ENCODE measurements around the gene MAN2A1. TPM values are rescaled to one million over a fixed set of nuclear protein-coding genes. Genes with fewer than 3 reads are reported as not detected.
"Not testable (repeated sequence)": the region's sequence is repeated elsewhere in the genome, so short reads cannot be mapped to it uniquely, and the experiment has no call there.

The MAN2A1 gene
- total RNA-seq, 1 donor from 2014 or later, result 114 TPM

GRCh38 chr5:109865637-109866036 lies 175.9 kb downstream of the MAN2A1 start:
- DNase-seq (ENCODE audit: low read depth, low spot score), result peak; percentile 88

- DNase-seq (ENCODE audit: low read depth, low spot score), result peak; percentile 30
These were observed 176.3 kb downstream of the MAN2A1 start for GRCh38 chr5:109866051-109866450.

DNA sequence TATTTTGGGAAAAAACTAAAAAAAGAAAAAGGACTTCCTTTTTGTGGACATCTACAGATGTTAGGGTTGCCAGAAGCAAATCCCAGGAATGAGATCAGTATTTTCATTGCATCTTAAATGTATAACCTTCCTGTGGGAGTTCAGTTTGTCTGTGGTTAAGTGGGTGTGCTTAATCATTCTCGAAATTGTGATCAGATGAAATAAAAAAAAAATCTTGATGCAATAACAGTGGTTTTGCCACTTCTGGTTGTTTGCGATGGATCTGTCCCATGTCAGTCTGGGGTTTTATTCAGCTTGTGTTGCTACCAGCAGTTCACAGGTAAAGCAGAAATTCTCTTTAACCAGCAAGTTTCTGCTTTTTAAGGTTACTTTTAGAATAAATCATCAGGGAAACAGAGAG lies 179.0 kb downstream of the MAN2A1 start:
- DNase-seq (ENCODE audit: low read depth, low spot score), result no peak

DNA sequence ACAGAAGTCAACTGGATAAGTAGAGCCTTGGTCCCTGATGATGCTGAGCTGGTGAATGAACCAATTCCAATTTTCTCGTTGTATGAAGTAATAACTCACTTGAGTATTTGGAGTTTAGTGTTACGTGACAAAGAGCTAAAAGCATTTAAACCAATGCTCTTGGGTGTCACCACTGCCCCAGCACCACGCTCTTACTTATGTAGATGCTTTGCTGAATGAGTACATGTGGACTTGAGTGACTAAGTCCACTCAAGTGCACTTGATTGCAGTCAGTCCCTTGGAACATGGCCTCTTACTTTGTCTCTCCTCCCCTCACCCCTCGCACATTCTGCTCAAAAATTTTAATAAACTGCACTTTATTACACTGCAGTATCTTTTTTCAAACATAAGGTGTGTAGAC lies 184.0 kb downstream of the MAN2A1 start:
- DNase-seq (ENCODE audit: low read depth, low spot score), result no peak

DNA sequence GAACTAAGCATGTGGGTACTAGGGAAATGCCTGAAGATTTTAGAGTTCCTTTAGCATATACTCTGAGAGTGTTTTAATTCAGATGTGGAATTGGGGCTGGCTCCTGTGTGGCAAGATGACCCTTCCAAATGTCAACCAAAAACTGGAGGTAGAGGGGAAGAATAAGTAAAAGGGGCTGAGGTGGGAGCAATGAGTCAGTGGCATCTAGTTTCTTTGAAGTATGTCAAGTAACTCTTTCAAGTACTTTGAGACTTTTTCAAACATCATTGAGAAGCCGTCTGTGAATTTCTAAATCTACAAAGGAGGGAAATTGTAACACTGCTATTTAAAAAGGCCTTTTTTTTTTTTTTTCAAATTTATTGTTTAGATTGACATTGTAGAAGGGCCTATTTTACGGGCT lies 184.4 kb downstream of the MAN2A1 start:
- DNase-seq (ENCODE audit: low read depth, low spot score), result no peak

GRCh38 chr5:109876030-109876725 lies 186.5 kb downstream of the MAN2A1 start:
- no peak for DNase-seq (ENCODE audit: low read depth, low spot score)

- DNase-seq (ENCODE audit: low read depth, low spot score), result no peak
These were observed 187.4 kb downstream of the MAN2A1 start for GRCh38 chr5:109876941-109877669.

GRCh38 chr5:109877670-109878045 lies 187.9 kb downstream of the MAN2A1 start:
- DNase-seq (ENCODE audit: low read depth, low spot score), result no peak

DNA sequence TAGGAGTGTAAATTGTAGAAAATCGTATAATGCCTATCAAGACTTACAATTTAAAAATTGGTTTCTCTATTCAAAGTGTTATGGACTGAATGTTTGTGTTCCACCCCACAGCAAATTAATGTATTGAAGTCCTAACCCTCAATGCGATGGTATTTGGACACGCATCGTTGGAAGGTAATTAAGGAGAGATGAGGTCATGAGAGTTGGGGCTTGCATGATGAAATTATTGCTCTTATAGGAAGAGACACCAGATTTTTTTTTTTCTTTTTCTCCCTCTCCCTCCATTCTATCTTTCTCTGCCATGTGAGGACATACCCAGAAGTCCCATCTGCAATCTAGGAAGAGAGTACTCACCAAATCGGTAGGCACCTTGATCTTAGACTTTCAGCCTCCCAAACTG lies 189.2 kb downstream of the MAN2A1 start:
- no peak for DNase-seq (ENCODE audit: low read depth, low spot score)

- DNase-seq (ENCODE audit: low read depth, low spot score), result no peak
These were observed 191.4 kb downstream of the MAN2A1 start for GRCh38 chr5:109880907-109881685.

GRCh38 chr5:109882546-109882945 lies 192.8 kb downstream of the MAN2A1 start:
- DNase-seq (ENCODE audit: low read depth, low spot score), result no peak

GRCh38 chr5:109884676-109885075 lies 194.9 kb downstream of the MAN2A1 start:
- no peak for DNase-seq (ENCODE audit: low read depth, low spot score)

- DNase-seq (ENCODE audit: low read depth, low spot score), result no peak
These were observed 195.5 kb downstream of the MAN2A1 start for GRCh38 chr5:109885205-109885604.

- no peak for DNase-seq (ENCODE audit: low read depth, low spot score)
These were observed 199.3 kb downstream of the MAN2A1 start for GRCh38 chr5:109888989-109889388.

- not testable (repeated sequence) for DNase-seq (ENCODE audit: low read depth, low spot score)
These were observed 203.5 kb downstream of the MAN2A1 start for GRCh38 chr5:109893271-109893670.

DNA sequence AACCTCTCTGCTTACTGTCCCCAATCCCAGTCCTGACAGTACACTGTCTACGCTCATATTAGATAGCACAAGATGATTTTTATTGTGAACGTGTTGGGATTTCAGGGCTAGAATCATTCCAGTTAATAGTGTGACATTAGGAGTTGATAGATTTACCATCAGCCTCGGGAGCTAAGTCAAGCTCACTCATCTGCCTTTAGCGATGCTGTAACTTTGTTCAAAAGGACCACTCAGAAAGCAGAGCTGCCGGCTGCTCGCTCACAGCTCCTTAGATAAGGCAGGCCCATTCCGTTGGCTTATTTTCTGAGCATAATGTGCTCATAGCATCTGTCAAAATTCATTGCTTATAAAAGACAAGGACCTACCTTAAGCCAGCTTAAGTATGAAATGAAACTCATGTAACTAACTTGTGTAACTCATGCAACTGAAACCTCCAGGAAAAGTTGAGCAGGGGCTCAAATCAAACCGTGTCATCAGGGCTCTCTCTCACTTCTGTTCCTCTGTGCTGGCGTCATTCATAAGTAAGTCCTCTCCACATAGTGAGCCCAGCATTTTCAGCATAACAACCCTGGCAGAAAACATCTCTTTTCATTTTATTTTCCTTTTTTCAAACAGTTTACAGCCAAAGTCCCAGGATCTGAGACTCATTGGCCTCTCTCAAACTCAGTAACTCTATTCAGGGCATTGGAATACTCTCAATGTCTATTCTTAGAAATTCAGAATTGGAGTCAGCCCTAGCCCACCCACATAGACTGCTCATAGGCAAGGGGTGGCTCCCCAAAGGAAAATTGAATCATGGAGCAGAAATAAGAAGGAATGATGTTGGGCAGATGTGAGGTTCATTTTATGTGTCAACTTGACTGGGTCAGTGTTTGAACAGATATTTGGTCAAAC lies 208.8 kb downstream of the MAN2A1 start:
- DNase-seq (ENCODE audit: low read depth, low spot score), result no peak

GRCh38 chr5:109899163-109899535 lies 209.4 kb downstream of the MAN2A1 start:
- DNase-seq (ENCODE audit: low read depth, low spot score), result no peak

DNA sequence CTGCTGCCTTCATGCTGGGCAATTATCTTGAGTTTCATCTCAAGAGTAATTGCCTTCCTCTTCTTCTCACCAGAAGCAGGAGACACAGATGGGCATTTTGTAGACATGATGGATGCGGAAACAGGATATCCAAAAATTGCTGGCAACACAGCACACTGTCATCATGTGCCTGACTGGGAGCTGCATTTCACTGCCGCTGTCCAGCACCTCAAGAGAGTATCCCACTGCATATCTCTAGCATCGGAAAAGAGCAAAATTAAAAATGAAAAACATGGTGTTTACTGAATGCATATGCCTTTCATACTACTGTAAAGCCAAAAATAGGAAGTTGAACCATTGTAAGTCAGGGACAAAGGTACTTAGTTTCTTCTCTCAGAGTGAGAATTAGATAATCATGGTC lies 210.7 kb downstream of the MAN2A1 start:
- no peak for DNase-seq (ENCODE audit: low read depth, low spot score)

DNA sequence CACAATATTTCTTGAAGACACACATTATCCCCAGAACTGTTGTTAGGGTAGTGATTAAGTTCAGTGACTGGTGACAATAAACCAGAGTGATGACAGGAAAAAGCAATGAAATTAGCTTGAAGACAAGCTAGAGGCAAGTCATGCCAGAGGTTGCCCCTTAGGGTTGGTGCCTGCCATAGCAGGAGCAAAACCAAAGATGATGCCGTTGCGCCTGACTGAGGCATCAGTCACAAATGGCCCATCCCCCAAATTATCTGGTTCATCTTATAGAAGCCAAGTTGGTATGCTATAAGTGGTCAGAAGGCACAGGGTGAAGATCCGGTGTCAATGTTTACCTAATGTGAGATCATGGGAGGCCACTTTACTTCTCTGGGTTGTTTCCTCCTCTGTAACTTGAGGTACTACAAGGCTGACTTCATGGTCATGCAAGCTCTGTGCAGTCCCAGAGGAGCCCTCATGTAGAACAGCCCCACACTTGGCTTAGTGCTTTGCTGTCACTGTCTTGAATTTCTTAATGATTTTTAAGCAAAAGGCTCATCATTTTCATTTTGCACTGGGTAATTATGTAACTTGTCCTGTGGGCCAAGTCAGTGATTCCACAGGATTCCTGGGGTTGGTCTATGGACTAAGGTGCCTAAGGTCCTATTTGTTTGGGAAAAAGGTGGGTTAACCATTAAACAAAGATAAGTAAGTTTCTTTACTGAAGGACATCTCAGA lies 211.3 kb downstream of the MAN2A1 start:
- no peak for DNase-seq (ENCODE audit: low read depth, low spot score)

DNA sequence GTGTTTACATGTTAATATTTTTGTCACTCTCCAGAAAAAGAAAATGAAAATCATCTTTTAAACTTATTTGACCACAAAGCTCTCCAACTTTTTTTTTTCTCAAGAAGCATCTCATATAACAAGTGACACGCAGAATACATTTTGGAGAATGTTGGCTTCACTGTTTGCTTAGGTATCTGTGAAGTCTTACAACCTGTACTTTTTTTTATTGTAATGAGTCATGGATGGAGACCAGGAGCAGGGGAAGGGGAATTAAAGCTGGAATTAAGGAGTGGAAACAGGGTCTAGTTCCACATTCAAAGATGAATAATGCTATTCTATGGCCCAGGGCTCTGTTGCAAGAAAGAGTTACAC lies 211.9 kb downstream of the MAN2A1 start:
- no peak for DNase-seq (ENCODE audit: low read depth, low spot score)

DNA sequence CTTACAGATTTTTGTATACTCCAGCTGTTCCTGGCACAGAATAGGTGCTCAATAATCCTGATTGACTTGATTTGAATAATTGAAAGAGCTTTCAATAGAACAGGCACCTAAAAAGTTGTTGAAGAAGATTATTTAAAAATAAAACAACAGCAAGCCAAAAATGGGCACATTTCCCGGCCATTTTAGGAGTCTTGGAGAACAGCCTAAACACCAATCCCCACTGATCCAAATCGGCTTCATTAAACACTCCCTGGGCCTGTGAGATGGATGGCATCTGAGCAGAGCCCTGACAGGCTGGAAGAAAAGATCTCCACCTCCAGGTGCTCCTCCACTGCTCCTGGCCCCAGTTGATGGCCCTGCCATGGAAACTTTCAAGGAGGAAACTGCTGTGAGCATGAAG lies 213.3 kb downstream of the MAN2A1 start:
- DNase-seq (ENCODE audit: low read depth, low spot score), result no peak

All from pulmonary artery endothelial cell (primary cell).